IPS-11a (cell line): ENCODE data around the gene CPLANE2.
A peak's percentile ranks its signal among the peaks of the same experiment; 100 is the strongest.
"Not testable (repeated sequence)": the region's sequence is repeated elsewhere in the genome, so short reads cannot be mapped to it uniquely, and the experiment has no call there.

Experiments used
- H3K4me3 ChIP-seq: one replicate; pipeline ENCODE4 v1.5.1; 2013; ENCODE audit warnings: low read depth, low read length, control low read depth

The CPLANE2 gene

GRCh38 chr1:16210581-16210980 is 26.4 kb downstream of the CPLANE2 start:
- no peak overlapping the region for H3K4me3 ChIP-seq

DNA sequence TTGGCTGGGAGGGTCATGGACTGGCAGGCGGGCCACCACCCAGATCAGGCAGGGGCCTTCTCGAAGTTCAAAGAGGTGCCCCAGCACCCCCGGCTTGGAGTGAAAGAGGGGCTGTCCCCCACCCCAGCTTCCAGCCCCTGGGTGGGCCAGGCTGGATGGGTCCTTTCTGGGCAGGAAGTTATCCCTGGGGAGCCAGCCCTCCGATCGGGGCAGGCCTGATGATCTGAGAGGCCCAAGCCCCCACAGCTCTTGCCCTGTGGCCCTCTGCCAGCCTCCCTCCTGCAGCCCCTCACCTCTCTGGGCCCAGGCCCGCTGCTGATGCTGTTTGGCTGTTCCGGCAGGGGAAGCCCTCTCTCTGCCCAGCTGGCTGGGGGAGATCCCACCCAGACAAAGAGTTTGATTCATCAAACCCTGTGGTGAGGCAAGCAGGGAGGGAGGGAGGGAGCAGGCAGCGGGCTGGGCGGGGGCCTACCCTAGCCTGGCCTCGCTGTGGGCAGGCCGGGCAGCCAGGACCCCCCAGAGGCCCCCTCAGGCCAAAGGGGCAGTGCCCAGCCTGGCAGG is 27.1 kb downstream of the CPLANE2 start:
- no peak overlapping the region for H3K4me3 ChIP-seq

- no peak overlapping the region for H3K4me3 ChIP-seq
Observed at GRCh38 chr1:16209132-16209846, 27.7 kb downstream of the CPLANE2 start.

DNA sequence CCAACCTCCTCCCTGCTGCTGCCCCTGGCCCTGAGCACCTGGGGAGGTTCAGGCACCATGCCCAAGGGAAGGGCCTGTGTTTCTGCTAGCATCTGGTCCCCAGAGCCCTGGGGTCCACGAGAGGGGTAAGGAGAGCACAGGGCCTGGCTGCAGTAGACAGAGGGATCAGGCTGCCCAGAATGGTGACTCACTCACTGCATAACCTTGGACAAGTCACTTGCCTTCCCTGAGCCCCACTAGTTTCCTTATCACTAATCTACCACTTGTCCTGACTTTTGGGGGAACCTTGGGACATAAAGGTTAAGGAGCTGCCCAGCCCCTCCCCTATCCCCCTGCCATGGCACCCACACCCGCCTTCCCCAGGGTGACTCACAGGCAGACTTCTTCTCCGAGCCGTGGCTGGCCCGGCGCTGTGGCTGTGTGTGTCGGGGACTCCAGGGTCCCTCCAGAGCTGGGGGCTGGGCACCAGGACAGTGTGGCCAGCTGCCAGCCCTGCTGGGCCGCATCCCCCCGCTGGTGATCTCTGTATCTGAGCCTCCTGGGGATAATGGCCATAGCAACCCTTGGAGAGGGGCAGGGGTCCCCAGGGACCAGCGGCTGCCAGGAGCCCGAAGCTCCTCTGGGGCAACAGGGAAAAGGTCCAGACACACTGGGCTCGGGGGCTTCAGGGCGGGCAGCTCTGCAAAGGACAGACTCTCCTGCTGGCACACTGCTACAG is 28.6 kb downstream of the CPLANE2 start:
- no peak overlapping the region for H3K4me3 ChIP-seq

- H3K4me3 ChIP-seq, result peak overlapping the region; percentile 43
Observed at GRCh38 chr1:16207318-16208269, 29.4 kb downstream of the CPLANE2 start.

DNA sequence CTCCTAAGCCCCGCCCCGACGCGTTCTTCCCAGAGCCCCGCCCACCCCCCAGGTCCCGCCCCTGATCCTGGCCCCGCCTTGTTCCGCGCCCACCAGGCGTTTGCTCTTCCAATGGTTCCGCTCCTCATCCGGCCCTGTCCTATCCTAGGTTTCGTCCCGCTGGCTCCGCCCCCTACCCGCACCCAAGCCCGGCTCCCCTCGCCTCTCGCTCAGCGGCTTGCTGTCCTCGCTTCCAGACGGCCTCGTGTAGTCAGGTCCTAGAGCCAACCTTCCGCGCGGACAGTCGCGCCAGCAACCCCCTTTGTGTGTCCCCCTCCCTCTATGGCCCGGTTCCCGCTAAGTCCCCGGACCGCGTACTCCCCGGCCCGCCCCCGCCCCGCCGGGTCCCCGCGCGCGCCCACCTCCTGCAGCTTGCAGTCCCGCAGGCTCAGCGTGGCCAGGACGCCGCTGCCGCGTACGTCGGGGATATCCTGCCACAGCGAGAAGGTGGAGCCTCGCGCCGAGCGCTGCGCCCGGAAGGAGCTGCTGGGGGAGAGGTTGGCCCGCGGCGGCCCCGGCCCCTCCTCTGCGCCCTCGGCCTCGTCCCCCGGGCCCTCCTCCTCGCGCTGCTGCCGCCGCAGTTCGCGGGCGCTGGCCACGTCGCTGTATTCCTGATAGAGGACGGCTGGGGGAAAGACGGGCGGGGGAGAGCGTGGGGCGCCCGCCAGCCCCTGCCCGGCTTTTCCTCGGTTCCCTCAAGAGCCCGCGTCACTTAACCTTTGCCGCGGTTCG is 30.3 kb downstream of the CPLANE2 start:
- peak overlapping the region; percentile 43 for H3K4me3 ChIP-seq

DNA sequence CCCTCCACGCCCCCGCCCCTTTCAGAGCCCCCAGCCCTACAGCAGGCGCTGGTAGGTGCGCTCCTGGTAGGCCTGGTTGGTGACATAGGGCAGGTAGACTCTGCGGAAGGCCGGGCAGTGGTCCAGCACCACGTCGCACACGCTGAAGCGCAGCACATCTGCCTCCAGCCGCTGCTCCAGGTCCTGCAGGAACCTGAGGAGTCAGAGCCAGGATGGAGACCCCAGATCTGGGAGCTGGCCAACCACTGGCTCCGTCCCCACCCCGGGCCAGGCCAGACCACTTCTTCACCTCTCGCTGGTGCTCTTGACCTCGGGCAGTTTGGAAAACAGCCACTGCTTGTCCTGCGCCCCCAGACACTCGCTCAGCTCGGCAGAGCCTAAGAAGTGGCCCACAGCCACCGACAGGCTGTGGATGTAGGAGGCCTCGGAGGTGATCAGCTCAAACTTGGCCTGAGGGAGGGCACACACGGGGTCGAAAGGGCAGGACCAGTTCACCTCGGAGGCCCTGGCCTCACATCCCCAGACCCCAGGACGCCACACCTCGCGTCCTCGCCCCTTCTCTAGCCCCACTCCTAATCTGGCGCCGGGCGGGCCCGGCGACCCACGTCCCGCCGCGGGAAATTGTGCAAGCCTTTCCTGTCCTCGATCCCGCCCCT is 31.0 kb downstream of the CPLANE2 start:
- H3K4me3 ChIP-seq, result peak overlapping the region; percentile 29

DNA sequence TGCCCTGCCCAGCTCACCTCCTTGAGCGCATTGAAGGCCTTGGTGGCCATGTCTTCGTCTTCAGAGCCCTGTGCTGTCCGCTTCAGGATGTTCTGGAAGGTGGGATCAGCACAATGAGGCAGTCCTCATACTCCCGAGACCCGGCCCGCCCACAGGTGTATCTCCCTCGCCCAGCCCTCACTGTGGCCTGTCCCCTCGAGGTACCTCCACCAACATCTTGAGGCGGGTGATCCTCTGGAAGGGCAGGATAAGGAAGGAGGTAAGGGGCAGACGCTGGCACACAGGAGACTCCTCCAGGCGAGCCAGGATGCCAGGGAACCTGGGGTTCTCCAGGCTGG is 31.7 kb downstream of the CPLANE2 start:
- no peak overlapping the region for H3K4me3 ChIP-seq

GRCh38 chr1:16204634-16205333 is 32.2 kb downstream of the CPLANE2 start:
- no peak overlapping the region for H3K4me3 ChIP-seq

- H3K4me3 ChIP-seq, result no peak overlapping the region
Observed at GRCh38 chr1:16204216-16204615, 32.8 kb downstream of the CPLANE2 start.

DNA sequence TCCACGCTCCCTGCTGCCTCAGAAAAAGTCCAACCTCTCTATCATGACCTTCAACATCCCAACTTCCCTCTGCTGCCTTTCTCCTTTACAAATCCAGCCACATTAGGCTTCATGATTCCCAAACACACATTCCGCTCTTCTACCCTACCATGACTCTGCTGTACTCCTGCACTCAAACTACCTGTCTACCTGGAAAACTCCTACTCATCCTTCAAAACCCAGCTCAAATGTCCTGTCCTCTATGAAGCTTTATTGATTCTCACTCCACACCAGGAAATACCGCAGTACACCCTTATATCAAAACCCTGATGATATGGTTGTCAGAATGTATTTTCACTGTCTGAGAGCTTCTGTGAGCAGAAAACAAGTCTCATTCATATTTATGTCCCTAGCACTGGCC is 33.4 kb downstream of the CPLANE2 start:
- no peak overlapping the region for H3K4me3 ChIP-seq

- H3K4me3 ChIP-seq, result no peak overlapping the region
Observed at GRCh38 chr1:16202281-16203210, 34.4 kb downstream of the CPLANE2 start.

GRCh38 chr1:16199700-16200099 is 37.3 kb downstream of the CPLANE2 start:
- H3K4me3 ChIP-seq, result no peak overlapping the region

DNA sequence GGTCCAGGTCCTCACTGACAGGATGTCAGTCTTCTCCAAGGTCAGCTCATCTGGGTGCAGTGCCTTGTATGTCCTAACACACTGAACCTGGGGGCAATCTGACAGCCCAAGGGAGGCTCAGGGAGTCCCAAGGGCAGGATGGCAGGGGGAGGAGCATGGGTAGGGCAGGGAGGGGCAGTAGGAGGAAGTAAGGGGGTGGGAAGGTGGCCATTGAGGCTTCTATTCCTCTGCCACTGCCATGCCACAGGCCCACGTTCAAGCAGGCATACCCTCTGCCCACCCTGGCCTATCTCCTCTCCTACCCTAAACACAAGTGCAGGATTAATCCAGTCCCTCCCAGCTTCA is 37.9 kb downstream of the CPLANE2 start:
- no peak overlapping the region for H3K4me3 ChIP-seq

DNA sequence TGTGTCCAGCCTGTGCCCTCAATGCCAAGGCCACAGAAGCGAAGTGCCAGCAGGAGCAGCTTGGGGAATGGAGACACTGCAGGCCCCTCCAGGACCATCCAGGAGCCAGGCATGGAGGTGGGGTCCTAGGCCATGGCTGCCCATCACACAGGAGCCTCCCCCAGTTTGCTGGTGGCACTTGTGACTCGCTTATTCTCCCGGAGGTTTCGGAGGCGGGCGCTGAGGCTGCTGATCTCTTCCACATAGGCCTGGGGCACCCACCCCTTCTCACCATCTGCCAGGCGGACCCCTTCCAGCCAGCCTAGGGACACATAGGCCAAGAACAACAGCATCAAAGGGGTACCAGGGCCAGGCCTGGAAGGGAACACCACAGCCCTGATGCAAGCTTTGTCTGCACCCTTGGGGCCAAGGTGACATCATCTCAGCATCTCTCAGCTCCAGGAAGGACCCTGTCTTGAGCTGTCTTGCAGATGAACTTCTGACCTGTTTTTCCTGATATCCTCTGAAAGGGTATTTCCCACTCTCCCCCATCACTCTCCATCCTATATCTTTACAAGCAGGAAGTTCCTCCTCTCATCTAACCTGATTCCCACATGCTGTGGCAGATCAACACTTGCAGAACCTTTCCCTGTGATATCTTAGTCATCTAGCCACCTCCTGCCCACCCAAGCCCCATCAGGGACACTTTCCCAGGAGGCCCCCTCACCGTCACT is 38.4 kb downstream of the CPLANE2 start:
- no peak overlapping the region for H3K4me3 ChIP-seq

DNA sequence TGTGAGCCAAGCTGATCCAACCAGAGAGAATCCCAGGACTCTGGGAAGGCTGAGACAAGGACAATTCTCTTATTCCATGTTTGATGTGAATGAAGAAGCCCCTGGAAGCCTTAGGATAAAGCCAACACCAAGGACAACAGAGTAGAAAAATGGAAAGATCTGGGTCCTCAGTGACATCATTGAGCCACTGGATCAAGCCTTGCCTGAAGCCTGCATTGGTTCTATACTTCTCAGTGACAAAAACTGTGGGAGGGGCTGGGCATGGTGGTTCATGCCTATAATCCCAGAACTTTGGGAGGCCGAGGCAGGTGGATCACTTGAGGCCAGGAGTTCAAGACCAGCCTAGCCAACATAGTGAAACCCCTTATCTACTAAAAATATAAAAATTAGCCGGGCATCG is 40.1 kb downstream of the CPLANE2 start:
- H3K4me3 ChIP-seq, result no peak overlapping the region

- H3K4me3 ChIP-seq, result not testable (repeated sequence)
Observed at GRCh38 chr1:16196139-16196538, 40.8 kb downstream of the CPLANE2 start.

DNA sequence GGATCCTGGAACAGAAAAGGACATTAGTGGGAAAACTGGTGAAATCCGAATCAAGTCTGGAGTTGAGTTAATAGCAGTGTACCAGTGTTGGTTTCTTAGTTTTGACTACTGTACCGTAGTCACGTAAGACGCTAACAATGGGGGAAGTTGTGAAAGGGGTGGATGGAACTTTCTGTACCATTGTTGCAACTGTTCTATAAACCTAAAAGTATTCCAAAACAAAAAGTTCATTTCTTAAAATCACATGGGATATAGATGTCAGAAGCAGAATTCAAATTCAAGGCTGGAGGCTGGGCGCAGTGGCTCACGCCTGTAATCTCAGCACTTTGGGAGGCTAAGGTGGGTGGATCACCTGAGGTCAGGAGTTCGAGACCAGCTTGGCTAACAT is 41.5 kb downstream of the CPLANE2 start:
- H3K4me3 ChIP-seq, result no peak overlapping the region
